ENCODE data around the gene PODN.

GRCh38 chr1:53068314-53069099, 6.5 kb downstream of the PODN start:
- TF ChIP-seq CTCF (IDR thresholded peaks at IDR 0.05) (no peak), POLR2AphosphoS5 (IDR thresholded peaks at IDR 0.05; ENCODE audit: low read depth, low read length) (no peak), REST (IDR thresholded peaks at IDR 0.05; ENCODE audit: insufficient read depth in 1 of 2, low read depth in 2 of 2, low read length in 1 of 2) (no peak)

All from Panc1 (cell line).